Spleen (tissue), 11 donors: ENCODE measurements around the gene RIPOR2. TPM values are rescaled to one million over a fixed set of nuclear protein-coding genes. Genes with fewer than 3 reads are reported as not detected.

Experiments
- DNase-seq: peaks from one replicate; pipeline ENCODE4 v3.0.0-alpha.2; 2020
- H3K27ac ChIP-seq, 8 donors: fragments of 200-600 bp; sonication (generic) in 7 of 8; 1 replicate in 4 of 8; 2 replicates in 4 of 8; pipeline versions ENCODE4 v1.5.0 to v1.8.0; 2016 to 2021; ENCODE audit warnings: inconsistent platforms in 4 of 8, mild to moderate bottlenecking in 4 of 8, moderate library complexity in 1 of 8
- H3K27me3 ChIP-seq, 7 donors: fragments of 200-600 bp; sonication (generic) in 6 of 7; replicated peaks in 1 of 7; 1 replicate in 4 of 7; 2 replicates in 3 of 7; pipeline versions ENCODE4 v1.5.0 to v1.8.0; 2016 to 2021; ENCODE audit warnings: inconsistent platforms in 3 of 7, mild to moderate bottlenecking in 1 of 7
- H3K36me3 ChIP-seq, 6 donors: fragments of 200-600 bp; sonication (generic) in 5 of 6; 1 replicate in 4 of 6; 2 replicates in 2 of 6; pipeline versions ENCODE4 v1.5.0 to v1.8.0; 2016 to 2021; ENCODE audit warnings: inconsistent platforms in 2 of 6
- H3K4me1 ChIP-seq, 6 donors: fragments of 200-600 bp; sonication (generic) in 5 of 6; 1 replicate in 3 of 6; 2 replicates in 3 of 6; pipeline versions ENCODE4 v1.5.0 to v1.8.0; 2016 to 2021; ENCODE audit warnings: inconsistent platforms in 3 of 6
- H3K4me3 ChIP-seq, 8 donors: fragments of 200-600 bp; sonication (generic) in 7 of 8; 1 replicate in 4 of 8; 2 replicates in 4 of 8; pipeline versions ENCODE4 v1.5.0 to v1.8.0; 2016 to 2021; ENCODE audit warnings: inconsistent platforms in 4 of 8, mild to moderate bottlenecking in 4 of 8, moderate library complexity in 2 of 8
- H3K9me3 ChIP-seq, 8 donors: fragments of 200-600 bp; sonication (generic) in 7 of 8; 1 replicate in 4 of 8; 2 replicates in 4 of 8; pipeline versions ENCODE4 v1.5.0 to v1.8.0; 2016 to 2021; ENCODE audit warnings: inconsistent platforms in 4 of 8
- CTCF ChIP-seq, 11 experiments: fragments of 200-600 bp in 7 of 11; fragments of 450-650 bp in 4 of 11; sonication (generic) in 4 of 11; IDR thresholded peaks in 8 of 11; conservative IDR thresholded peaks in 3 of 11; 1 replicate in 7 of 11; 2 replicates in 4 of 11; pipeline versions ENCODE4 v1.4.0 to v1.8.0; 2016 to 2021; ENCODE audit warnings: antibody characterized with exemption in 11 of 11, inconsistent platforms in 4 of 11, mild to moderate bottlenecking in 1 of 11
- POLR2A ChIP-seq, 3 donors: fragments of 450-650 bp; IDR thresholded peaks; one replicate each; pipeline ENCODE4 v1.5.1; 2017; ENCODE audit warnings: antibody characterized with exemption in 3 of 3, mild to moderate bottlenecking in 1 of 3
- POLR2AphosphoS5 ChIP-seq, 3 donors: sonication (generic); formaldehyde crosslinking; IDR thresholded peaks; one replicate each; pipeline ENCODE4 v1.5.1; 2017; ENCODE audit warnings: antibody characterized with exemption in 3 of 3
- WGBS, 5 donors: extraction: QIAGEN DNeasy Blood & Tissue Kit in 3 of 5; methylation state at CpG; one replicate each; pipeline versions ENCODE4 v1.1.5 to v1.1.7; 2013 to 2018; 5-methylcytosine and 5-hydroxymethylcytosine counted together
- intact Hi-C: fragments of 100-400 bp; cut with DNase I; formaldehyde crosslinking; loops from one replicate; pipeline ENCODE4 v1.15.0; 2023; ENCODE audit warnings: low total_unique reads
- polyA plus RNA-seq, 3 donors: library from polyadenylated mRNA; stranded (reverse); fragments of 200-250 nt; gene quantifications; one replicate each; pipeline ENCODE4 v1.2.1, GENCODE V29; 2013
- total RNA-seq, 7 donors: library from RNA; depleted of rRNA in 3 of 7; stranded (reverse); fragments of >200 nt in 3 of 7; fragmentation: NEBNext Ultra II Directional in 4 of 7; extraction: Animal tissue kit (Norgen Biotek cat#: 25700) in 4 of 7; gene quantifications; one replicate each; pipeline versions ENCODE4 v1.1.0 to v1.2.1, GENCODE V29; 2016 to 2021
- donor health status: healthy with polysubstance abuse.
- donor health status: DM: no; HTN: no; CAD: no; lungs with moderate emphysema.
- donor health status: DM: no; HTN: no; CAD: no.
- donor health status: Bipolar disorder and iron deficiency.
- donor health status: healthy.
- donor health status: DM: no; HTN: no; CAD: no.
- donor health status: DM: yes; HTN: yes; CAD: no.

The RIPOR2 gene
- total and polyA plus RNA-seq, 10 donors, result 40.6 to 247 (median 147) TPM

- intact Hi-C loops, result no loop called here
- WGBS, 5 donors, result 81 to 87% (median 85%) methylated on average over 6 of the region's 6 CpGs
- H3K27ac ChIP-seq, result peak overlapping the region in 1 of 8 donors; percentile 3
- H3K9me3 ChIP-seq, result no peaks in the 10 kb centered on the region
- DNase-seq, result no peak
- H3K4me1 ChIP-seq, result peaks cover 0 to 39% (median 5%) of the 10 kb centered on the region in 6 donors
- H3K4me3 ChIP-seq, result no peak overlapping the region
- H3K36me3 ChIP-seq, result peaks cover 0 to 100% (median 81%) of the 10 kb centered on the region in 6 donors
- no peaks in the 10 kb centered on the region for H3K27me3 ChIP-seq
- TF ChIP-seq POLR2AphosphoS5 (IDR thresholded peaks at IDR 0.05) (no peak), CTCF (IDR thresholded peaks at IDR 0.05 in 8 of 11, conservative IDR thresholded peaks at IDR 0.05 in 3 of 11) (no peak), POLR2A (IDR thresholded peaks at IDR 0.05) (no peak)
Observed at GRCh38 chr6:24844903-24845302, 90.9 kb downstream of the RIPOR2 start.

GRCh38 chr6:24844061-24844460 lies 91.7 kb downstream of the RIPOR2 start:
- H3K9me3 ChIP-seq, result no peaks in the 10 kb centered on the region
- whole genome bisulfite sequencing, 5 donors, result 61 to 100% (median 89%) methylated on average over 1 of the region's 1 CpG
- no peak overlapping the region for H3K4me3 ChIP-seq
- H3K27me3 ChIP-seq, result no peaks in the 10 kb centered on the region
- no peak for TF ChIP-seq CTCF (IDR thresholded peaks at IDR 0.05 in 8 of 11, conservative IDR thresholded peaks at IDR 0.05 in 3 of 11)
- no peak for TF ChIP-seq POLR2AphosphoS5 (IDR thresholded peaks at IDR 0.05)
- TF ChIP-seq POLR2A (IDR thresholded peaks at IDR 0.05), result no peak
- intact Hi-C loops, result no loop called here
- peaks cover 0 to 100% (median 74%) of the 10 kb centered on the region in 6 donors for H3K36me3 ChIP-seq
- no peak for DNase-seq
- H3K4me1 ChIP-seq, result peaks cover 0 to 46% (median 5%) of the 10 kb centered on the region in 6 donors
- peak overlapping the region in 5 of 8 donors; percentile 3 to 57 (median 17) for H3K27ac ChIP-seq

- Histone ChIP-seq H3K36me3 (peaks cover 0 to 98% (median 45%) of the 10 kb centered on the region in 6 donors), H3K27me3 (no peaks in the 10 kb centered on the region), H3K27ac (peak overlapping the region in 1 of 8 donors; percentile 16), H3K9me3 (no peaks in the 10 kb centered on the region), H3K4me3 (no peak overlapping the region), H3K4me1 (peaks cover 0 to 62% (median 16%) of the 10 kb centered on the region in 6 donors)
- intact Hi-C loops, result no loop called here
- DNase-seq, result no peak
- no peak for TF ChIP-seq POLR2A (IDR thresholded peaks at IDR 0.05)
- TF ChIP-seq POLR2AphosphoS5 (IDR thresholded peaks at IDR 0.05), result peak in 1 of 3 donors; percentile 38
- WGBS, 5 donors, result 87 to 94% (median 91%) methylated on average over 2 of the region's 2 CpGs
Observed at GRCh38 chr6:24840187-24840586, 95.6 kb downstream of the RIPOR2 start.

- no peak for DNase-seq
- H3K9me3 ChIP-seq, result no peaks in the 10 kb centered on the region
- intact Hi-C loops, result no loop called here
- H3K27me3 ChIP-seq, result no peaks in the 10 kb centered on the region
- H3K36me3 ChIP-seq, result peaks cover 0 to 98% (median 46%) of the 10 kb centered on the region in 6 donors
- WGBS, 5 donors, result 77 to 85% (median 81%) methylated on average over 5 of the region's 5 CpGs
- no peak overlapping the region for H3K27ac ChIP-seq
- H3K4me3 ChIP-seq, result no peak overlapping the region
- H3K4me1 ChIP-seq, result peaks cover 0 to 67% (median 17%) of the 10 kb centered on the region in 6 donors
- TF ChIP-seq CTCF (IDR thresholded peaks at IDR 0.05 in 8 of 11, conservative IDR thresholded peaks at IDR 0.05 in 3 of 11), result no peak
- TF ChIP-seq POLR2AphosphoS5 (IDR thresholded peaks at IDR 0.05), result no peak
- no peak for TF ChIP-seq POLR2A (IDR thresholded peaks at IDR 0.05)
Observed at GRCh38 chr6:24838994-24839393, 96.8 kb downstream of the RIPOR2 start.
